BE2C (cell line): ENCODE measurements around the gene PHOSPHO1. TPM values are rescaled to one million over a fixed set of nuclear protein-coding genes. Genes with fewer than 3 reads are reported as not detected.
A peak's percentile ranks its signal among the peaks of the same experiment; 100 is the strongest.
"Not testable (repeated sequence)": the region's sequence is repeated elsewhere in the genome, so short reads cannot be mapped to it uniquely, and the experiment has no call there.

Experiments used
- DNase-seq: peaks from one replicate; pipeline ENCODE4 v3.0.0-alpha.2; 2020
- H3K27me3 ChIP-seq: fragments of 250-450 bp; sonication (Bioruptor Pico); 2 replicates; pipeline ENCODE4 v1.5.1; 2020; ENCODE audit warnings: mild to moderate bottlenecking
- H3K36me3 ChIP-seq: fragments of 250-450 bp; sonication (Bioruptor Pico); 2 replicates; pipeline ENCODE4 v1.5.1; 2020; ENCODE audit warnings: mild to moderate bottlenecking
- H3K4me1 ChIP-seq: fragments of 250-450 bp; sonication (Bioruptor Pico); 2 replicates; pipeline ENCODE4 v1.5.1; 2020
- H3K4me3 ChIP-seq: 2 replicates; pipeline ENCODE4 v1.5.1; 2011; ENCODE audit warnings: low read depth, low read length
- H3K9me3 ChIP-seq: fragments of 250-450 bp; sonication (Bioruptor Pico); 2 replicates; pipeline ENCODE4 v1.5.1; 2020
- CTCF ChIP-seq: IDR thresholded peaks from 2 replicates; pipeline ENCODE4 v1.5.1; 2012; ENCODE audit warnings: mild to moderate bottlenecking, low read depth, low read length
- polyA plus RNA-seq: library from polyadenylated mRNA; unstranded; fragments of >200 nt; gene quantifications from one replicate; pipeline ENCODE4 v1.2.1, GENCODE V29; 2012; ENCODE audit warnings: low read depth, missing spikeins; ENCODE audit not compliant: insufficient read length, insufficient read depth

PHOSPHO1 gene
- polyA plus RNA-seq: 0.83 TPM

- DNase-seq: peak; percentile 93
- Histone ChIP-seq H3K4me1 (no peaks in the 10 kb centered on the region), H3K4me3 (peak within 1 kb of the TSS; percentile 72), H3K27me3 (peaks cover 34% of the 10 kb centered on the region), H3K9me3 (no peaks in the 10 kb centered on the region), H3K36me3 (no peaks in the 10 kb centered on the region)
- TF ChIP-seq CTCF: no peak
Measured at GRCh38 chr17:49230636-49231562, at the start of gene PHOSPHO1. PHOSPHO1 (minus strand) TSS chr17:49230787; CDS start chr17:49226691, 4,096 bp downstream.

GRCh38 chr17:49280061-49280460 is 49.5 kb upstream of the PHOSPHO1 start:
- DNase-seq: no peak

GRCh38 chr17:49279263-49280015 is 48.9 kb upstream of the PHOSPHO1 start:
- not testable (repeated sequence) for H3K36me3 ChIP-seq, H3K4me1 ChIP-seq, H3K4me3 ChIP-seq, H3K9me3 ChIP-seq, H3K27me3 ChIP-seq, DNase-seq

More at GRCh38 chr17:49280061-49280460, 49.5 kb upstream of the PHOSPHO1 start:
- no peaks in the 10 kb centered on the region for H3K27me3 ChIP-seq
- no peaks in the 10 kb centered on the region for H3K4me1 ChIP-seq
- H3K36me3 ChIP-seq: no peaks in the 10 kb centered on the region
- no peaks in the 10 kb centered on the region for H3K9me3 ChIP-seq
- TF ChIP-seq CTCF: no peak
- no peak overlapping the region for H3K4me3 ChIP-seq

- Histone ChIP-seq H3K4me1 (no peaks in the 10 kb centered on the region), H3K4me3 (no peak overlapping the region), H3K36me3 (no peaks in the 10 kb centered on the region), H3K9me3 (no peaks in the 10 kb centered on the region), H3K27me3 (no peaks in the 10 kb centered on the region)
- no peak for TF ChIP-seq CTCF
- no peak for DNase-seq
Measured at GRCh38 chr17:49278076-49278475, 47.5 kb upstream of the PHOSPHO1 start.

GRCh38 chr17:49277638-49278037 is 47.1 kb upstream of the PHOSPHO1 start:
- no peaks in the 10 kb centered on the region for H3K27me3 ChIP-seq
- H3K4me1 ChIP-seq: no peaks in the 10 kb centered on the region
- TF ChIP-seq CTCF: no peak
- no peaks in the 10 kb centered on the region for H3K9me3 ChIP-seq
- H3K36me3 ChIP-seq: no peaks in the 10 kb centered on the region
- H3K4me3 ChIP-seq: no peak overlapping the region
- DNase-seq: no peak

- H3K9me3 ChIP-seq, H3K36me3 ChIP-seq, H3K4me1 ChIP-seq, H3K4me3 ChIP-seq, H3K27me3 ChIP-seq, DNase-seq: not testable (repeated sequence)
Measured at GRCh38 chr17:49275981-49276380, 45.4 kb upstream of the PHOSPHO1 start.

GRCh38 chr17:49269356-49269755 is 38.8 kb upstream of the PHOSPHO1 start:
- H3K27me3 ChIP-seq: no peaks in the 10 kb centered on the region

More at GRCh38 chr17:49269356-49269755, 38.8 kb upstream of the PHOSPHO1 start:
- Histone ChIP-seq H3K4me1 (no peaks in the 10 kb centered on the region), H3K36me3 (no peaks in the 10 kb centered on the region), H3K4me3 (no peak overlapping the region), H3K9me3 (no peaks in the 10 kb centered on the region)
- no peak for TF ChIP-seq CTCF
- DNase-seq: no peak
